Activated naive CD4-positive, alpha-beta T cell treated with anti-CD3 and anti-CD28 coated beads, Interleukin-2, amount 50 U/mL, for 24 hours (primary cell): ENCODE measurements around the gene LRMDA.

Source experiments
- H3K27ac Mint-ChIP-seq: one replicate; pipeline ENCODE4 v1.8.0; 2021; ENCODE audit warnings: mild to moderate bottlenecking, mixed read lengths
- H3K27me3 Mint-ChIP-seq: one replicate; pipeline ENCODE4 v1.8.0; 2021; ENCODE audit warnings: mixed read lengths
- H3K36me3 Mint-ChIP-seq: one replicate; pipeline ENCODE4 v1.8.0; 2021; ENCODE audit warnings: mixed read lengths
- H3K4me1 Mint-ChIP-seq: one replicate; pipeline ENCODE4 v1.8.0; 2021; ENCODE audit warnings: mixed read lengths
- H3K4me3 Mint-ChIP-seq: one replicate; pipeline ENCODE4 v1.8.0; 2021; ENCODE audit warnings: mild to moderate bottlenecking, mixed read lengths
- H3K9me3 Mint-ChIP-seq: one replicate; pipeline ENCODE4 v1.8.0; 2021; ENCODE audit warnings: mixed read lengths

Gene LRMDA

DNA sequence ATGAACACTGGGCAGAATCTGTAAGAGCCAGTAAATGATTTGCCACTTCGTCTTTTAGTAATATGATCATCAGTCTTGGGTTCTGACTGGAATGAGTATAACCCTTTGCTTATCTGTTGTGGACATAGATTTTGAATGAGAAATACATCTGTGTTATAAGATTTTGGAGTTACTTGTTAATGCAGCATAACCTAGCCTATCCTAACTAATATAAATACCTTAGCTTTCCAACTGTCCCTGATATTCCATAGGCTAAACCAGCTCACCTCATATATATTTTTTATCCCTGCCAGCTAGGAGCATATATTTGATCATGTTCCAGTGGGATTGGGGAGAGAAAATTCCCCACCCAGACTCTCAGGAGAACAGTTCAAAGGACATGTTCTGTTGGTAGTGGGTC is 15.1 kb downstream of the LRMDA start:
- Mint-ChIP-seq H3K9me3 (peaks cover 17% of the 10 kb centered on the region), H3K27ac (no peak overlapping the region), H3K27me3 (peaks cover 20% of the 10 kb centered on the region), H3K36me3 (peaks cover 7% of the 10 kb centered on the region), H3K4me1 (no peaks in the 10 kb centered on the region), H3K4me3 (no peak overlapping the region)

DNA sequence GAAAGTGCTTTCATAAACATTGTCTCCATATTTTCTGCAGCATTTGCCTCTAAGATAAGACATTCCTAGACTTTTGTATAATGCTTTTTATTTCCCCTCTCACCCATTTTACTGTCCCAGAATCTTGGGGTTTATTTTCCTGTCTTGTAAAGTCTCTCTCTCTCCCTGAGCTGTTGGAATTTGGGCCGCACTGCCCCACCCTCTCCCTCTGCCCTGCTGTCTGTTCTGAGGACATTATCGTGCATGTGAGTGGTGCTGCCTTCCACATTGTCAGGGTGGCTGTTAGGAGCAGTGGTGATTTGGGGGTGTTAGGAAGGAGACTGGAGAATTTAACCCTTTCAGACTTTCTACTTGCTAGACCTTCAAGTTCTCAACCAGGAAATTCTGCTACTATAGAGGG is 16.7 kb downstream of the LRMDA start:
- H3K36me3 Mint-ChIP-seq = peaks cover 6% of the 10 kb centered on the region
- peaks cover 16% of the 10 kb centered on the region for H3K27me3 Mint-ChIP-seq
- peaks cover 17% of the 10 kb centered on the region for H3K9me3 Mint-ChIP-seq

GRCh38 chr10:75449382-75450074 is 18.1 kb downstream of the LRMDA start:
- Mint-ChIP-seq H3K9me3 (peaks cover 8% of the 10 kb centered on the region), H3K4me1 (no peaks in the 10 kb centered on the region), H3K4me3 (no peak overlapping the region), H3K36me3 (no peaks in the 10 kb centered on the region), H3K27ac (no peak overlapping the region), H3K27me3 (peaks cover 15% of the 10 kb centered on the region)

More for the DNA sequence above, 16.7 kb downstream of the LRMDA start:
- Mint-ChIP-seq H3K4me1 (no peaks in the 10 kb centered on the region), H3K27ac (no peak overlapping the region), H3K4me3 (no peak overlapping the region)

GRCh38 chr10:75450075-75450445 is 18.6 kb downstream of the LRMDA start:
- Mint-ChIP-seq H3K9me3 (peaks cover 8% of the 10 kb centered on the region), H3K27ac (no peak overlapping the region), H3K4me1 (no peaks in the 10 kb centered on the region), H3K36me3 (no peaks in the 10 kb centered on the region), H3K27me3 (peaks cover 15% of the 10 kb centered on the region), H3K4me3 (no peak overlapping the region)

GRCh38 chr10:75450644-75451640 is 19.5 kb downstream of the LRMDA start:
- H3K27ac Mint-ChIP-seq = no peak overlapping the region
- no peaks in the 10 kb centered on the region for H3K36me3 Mint-ChIP-seq
- H3K4me3 Mint-ChIP-seq = no peak overlapping the region
- no peaks in the 10 kb centered on the region for H3K4me1 Mint-ChIP-seq
- peaks cover 15% of the 10 kb centered on the region for H3K27me3 Mint-ChIP-seq
- H3K9me3 Mint-ChIP-seq = peaks cover 8% of the 10 kb centered on the region

- no peak overlapping the region for H3K27ac Mint-ChIP-seq
- peaks cover 2% of the 10 kb centered on the region for H3K9me3 Mint-ChIP-seq
- H3K36me3 Mint-ChIP-seq = no peaks in the 10 kb centered on the region
- peaks cover 12% of the 10 kb centered on the region for H3K27me3 Mint-ChIP-seq
- H3K4me1 Mint-ChIP-seq = no peaks in the 10 kb centered on the region
- no peak overlapping the region for H3K4me3 Mint-ChIP-seq
Observed at GRCh38 chr10:75451831-75452230, 20.4 kb downstream of the LRMDA start.

DNA sequence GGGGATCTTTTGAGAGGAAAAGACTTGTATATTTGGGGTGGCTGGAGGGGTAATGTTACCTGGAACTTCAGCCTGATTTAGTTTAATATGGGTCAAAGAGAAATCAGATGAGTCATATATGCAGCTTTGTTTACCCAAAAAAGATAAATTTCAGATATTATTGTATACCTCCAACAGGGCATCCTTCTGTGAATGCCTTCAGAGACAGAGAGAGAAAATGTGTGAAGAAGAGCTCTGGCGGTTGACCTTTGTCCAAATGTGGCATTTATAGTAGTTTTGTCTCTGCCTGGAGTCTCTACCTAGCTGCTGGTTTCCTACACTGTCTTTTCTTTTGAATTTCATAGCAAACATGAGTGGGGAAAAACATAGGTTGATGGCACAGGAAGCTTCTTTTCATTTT is 21.6 kb downstream of the LRMDA start:
- Mint-ChIP-seq H3K36me3 (no peaks in the 10 kb centered on the region), H3K9me3 (no peaks in the 10 kb centered on the region), H3K4me3 (no peak overlapping the region), H3K27ac (no peak overlapping the region), H3K4me1 (no peaks in the 10 kb centered on the region), H3K27me3 (peaks cover 11% of the 10 kb centered on the region)

DNA sequence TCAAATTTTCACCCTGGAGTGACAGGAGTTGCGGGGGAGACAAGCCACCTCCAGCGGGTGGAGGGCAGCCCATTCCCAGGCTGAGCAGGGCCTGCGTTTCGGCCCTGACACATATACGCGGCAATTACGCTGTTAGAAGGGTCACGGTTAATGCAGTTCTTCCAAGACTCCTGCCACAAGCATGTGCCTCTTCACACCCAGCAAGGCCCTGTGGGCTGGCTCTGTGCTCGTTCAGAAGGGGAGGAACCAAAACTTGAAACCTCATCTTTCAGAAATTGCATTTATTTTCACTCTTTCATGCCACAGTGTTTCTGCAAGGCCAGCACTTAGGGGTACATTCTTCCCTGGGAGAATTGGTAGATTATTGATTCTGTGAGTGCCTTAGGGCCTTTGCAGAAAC is 24.7 kb downstream of the LRMDA start:
- Mint-ChIP-seq H3K9me3 (no peaks in the 10 kb centered on the region), H3K27ac (no peak overlapping the region), H3K36me3 (no peaks in the 10 kb centered on the region), H3K4me3 (no peak overlapping the region), H3K4me1 (no peaks in the 10 kb centered on the region), H3K27me3 (peaks cover 2% of the 10 kb centered on the region)

- no peaks in the 10 kb centered on the region for H3K36me3 Mint-ChIP-seq
- no peaks in the 10 kb centered on the region for H3K9me3 Mint-ChIP-seq
- H3K27ac Mint-ChIP-seq = no peak overlapping the region
- H3K27me3 Mint-ChIP-seq = no peaks in the 10 kb centered on the region
- H3K4me1 Mint-ChIP-seq = no peaks in the 10 kb centered on the region
- no peak overlapping the region for H3K4me3 Mint-ChIP-seq
Observed at GRCh38 chr10:75460059-75460458, 28.6 kb downstream of the LRMDA start.

- Mint-ChIP-seq H3K4me3 (no peak overlapping the region), H3K36me3 (no peaks in the 10 kb centered on the region), H3K9me3 (no peaks in the 10 kb centered on the region), H3K4me1 (no peaks in the 10 kb centered on the region), H3K27me3 (peaks cover 6% of the 10 kb centered on the region), H3K27ac (no peak overlapping the region)
Observed at GRCh38 chr10:75461672-75462649, 30.5 kb downstream of the LRMDA start.

- Mint-ChIP-seq H3K27ac (no peak overlapping the region), H3K4me1 (no peaks in the 10 kb centered on the region), H3K9me3 (no peaks in the 10 kb centered on the region), H3K36me3 (no peaks in the 10 kb centered on the region), H3K4me3 (no peak overlapping the region), H3K27me3 (peaks cover 7% of the 10 kb centered on the region)
Observed at GRCh38 chr10:75462865-75463264, 31.4 kb downstream of the LRMDA start.

- H3K4me3 Mint-ChIP-seq = no peak overlapping the region
- H3K4me1 Mint-ChIP-seq = no peaks in the 10 kb centered on the region
- peaks cover 7% of the 10 kb centered on the region for H3K27me3 Mint-ChIP-seq
- H3K9me3 Mint-ChIP-seq = no peaks in the 10 kb centered on the region
- no peaks in the 10 kb centered on the region for H3K36me3 Mint-ChIP-seq
- no peak overlapping the region for H3K27ac Mint-ChIP-seq
Observed at GRCh38 chr10:75464478-75465449, 33.3 kb downstream of the LRMDA start.

DNA sequence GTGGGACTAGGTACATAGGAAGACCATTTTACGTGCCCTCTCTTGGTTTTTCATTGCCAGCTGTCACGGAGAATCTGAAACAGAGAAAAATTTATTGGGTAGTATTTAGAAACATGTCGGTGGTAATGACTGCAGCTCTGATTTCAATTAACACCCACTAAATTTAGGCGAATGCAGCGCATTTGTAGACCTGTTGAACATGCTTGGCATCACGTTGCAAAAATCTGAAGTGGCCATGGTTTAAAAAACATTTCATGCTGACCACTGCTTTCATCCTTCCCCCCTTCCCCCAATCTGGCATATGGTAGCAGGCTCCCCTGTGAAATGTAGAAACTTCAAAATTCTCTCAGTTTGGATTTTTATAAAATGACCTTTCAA is 34.0 kb downstream of the LRMDA start:
- no peaks in the 10 kb centered on the region for H3K9me3 Mint-ChIP-seq
- no peaks in the 10 kb centered on the region for H3K36me3 Mint-ChIP-seq
- H3K4me3 Mint-ChIP-seq = no peak overlapping the region
- no peaks in the 10 kb centered on the region for H3K4me1 Mint-ChIP-seq
- no peak overlapping the region for H3K27ac Mint-ChIP-seq
- peaks cover 7% of the 10 kb centered on the region for H3K27me3 Mint-ChIP-seq

DNA sequence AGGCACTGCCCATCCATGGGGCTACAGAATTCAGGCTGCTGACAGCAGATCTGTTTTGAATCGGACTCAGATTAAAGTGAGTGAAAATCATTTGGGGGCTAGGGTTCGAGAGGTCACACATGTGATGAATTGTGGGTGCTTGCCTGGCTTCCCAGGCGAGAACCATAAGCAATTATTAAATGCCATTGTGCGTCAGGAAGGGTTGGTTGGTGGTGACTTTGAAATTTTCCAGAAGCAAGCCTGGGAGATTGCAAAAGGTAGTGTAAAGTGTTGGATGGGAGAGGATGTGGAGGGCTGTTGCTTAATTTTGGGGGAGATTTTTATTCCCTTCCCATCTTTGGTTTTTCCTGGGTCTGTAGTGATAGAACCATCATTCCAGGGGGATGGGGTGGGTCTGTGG is 34.6 kb downstream of the LRMDA start:
- Mint-ChIP-seq H3K4me1 (no peaks in the 10 kb centered on the region), H3K27me3 (peaks cover 7% of the 10 kb centered on the region), H3K9me3 (no peaks in the 10 kb centered on the region), H3K27ac (no peak overlapping the region), H3K4me3 (no peak overlapping the region), H3K36me3 (no peaks in the 10 kb centered on the region)
